ENCODE measurements around the gene TMEM39A.

The TMEM39A gene

GRCh38 chr3:119433613-119434325 lies 29.6 kb downstream of the TMEM39A start:
- POLR2A ChIA-PET, result no interaction called here
- Histone ChIP-seq H3K4me3 (ENCODE audit: low read depth, low read length) (no peak overlapping the region), H3K27ac (ENCODE audit: extremely low read depth, low read depth, low read length) (no peak overlapping the region), H3K4me1 (ENCODE audit: control insufficient read depth, insufficient read depth, low read length) (no peaks in the 10 kb centered on the region), H3K9me3 (ENCODE audit: control insufficient read depth, insufficient read depth, low read depth, low read length) (no peaks in the 10 kb centered on the region; the same call in 1 of the 2 replicates), H3K36me3 (ENCODE audit: control insufficient read depth in 2 of 2, insufficient read depth in 1 of 2, low read length in 2 of 2) (peaks cover 20 to 94% of the 10 kb centered on the region in 2 experiments; a peak in 2 of 3 replicates)
- CTCF ChIA-PET, result interaction anchor here (0.7 to 1.0 kb wide), 2 partner anchors 10 to 194 kb away, joined by 3 to 4 read pairs; no protein-coding TSS in a partner anchor
- TF ChIP-seq ZNF202 (tag by site-specific recombination; IDR thresholded peaks at IDR 0.05; ENCODE audit: borderline replicate concordance) (no peak), ZNF37A (tag by site-specific recombination; IDR thresholded peaks at IDR 0.05) (no peak), SALL2 (tag by site-specific recombination; IDR thresholded peaks at IDR 0.05; ENCODE audit: borderline replicate concordance) (no peak), ZNF391 (tag by site-specific recombination; IDR thresholded peaks at IDR 0.05; ENCODE audit: borderline replicate concordance, low read depth) (no peak), ZNF626 (tag by site-specific recombination; IDR thresholded peaks at IDR 0.05) (no peak), ZNF121 (tag by site-specific recombination; IDR thresholded peaks at IDR 0.05) (no peak)
- TF ChIP-seq, protein P1, sequence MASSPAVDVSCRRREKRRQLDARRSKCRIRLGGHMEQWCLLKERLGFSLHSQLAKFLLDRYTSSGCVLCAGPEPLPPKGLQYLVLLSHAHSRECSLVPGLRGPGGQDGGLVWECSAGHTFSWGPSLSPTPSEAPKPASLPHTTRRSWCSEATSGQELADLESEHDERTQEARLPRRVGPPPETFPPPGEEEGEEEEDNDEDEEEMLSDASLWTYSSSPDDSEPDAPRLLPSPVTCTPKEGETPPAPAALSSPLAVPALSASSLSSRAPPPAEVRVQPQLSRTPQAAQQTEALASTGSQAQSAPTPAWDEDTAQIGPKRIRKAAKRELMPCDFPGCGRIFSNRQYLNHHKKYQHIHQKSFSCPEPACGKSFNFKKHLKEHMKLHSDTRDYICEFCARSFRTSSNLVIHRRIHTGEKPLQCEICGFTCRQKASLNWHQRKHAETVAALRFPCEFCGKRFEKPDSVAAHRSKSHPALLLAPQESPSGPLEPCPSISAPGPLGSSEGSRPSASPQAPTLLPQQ (tag by site-specific recombination; IDR thresholded peaks at IDR 0.05), result no peak

DNA sequence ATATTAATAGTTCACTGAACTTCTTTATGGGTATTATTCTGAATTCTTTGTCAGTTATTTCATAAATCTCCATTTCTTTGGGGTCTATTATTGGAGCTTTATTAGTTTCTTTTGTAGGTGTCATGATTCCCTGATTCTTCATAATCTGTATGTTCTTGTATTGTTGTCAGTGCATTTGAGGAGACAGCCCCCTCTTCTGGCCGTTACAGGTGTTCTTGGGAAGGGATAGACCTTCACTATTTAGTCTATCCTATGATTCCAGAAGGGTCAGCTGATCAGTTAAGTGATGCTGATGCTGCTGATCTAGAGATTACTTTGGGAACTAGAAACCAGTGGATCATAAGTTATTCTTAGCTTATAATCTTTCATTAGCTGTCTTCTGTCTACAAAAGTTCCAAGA lies 34.9 kb downstream of the TMEM39A start:
- no peaks in the 10 kb centered on the region; the same call in none of the 2 replicates for H3K9me3 ChIP-seq (ENCODE audit: control insufficient read depth, insufficient read depth, low read depth, low read length)
- CTCF ChIA-PET, result interaction anchor here (0.6 to 1.3 kb wide), 3 partner anchors 80 to 246 kb away, joined by 3 to 5 read pairs (median 4); no protein-coding TSS in a partner anchor
- peaks cover 13 to 47% of the 10 kb centered on the region in 2 experiments; a peak in 2 of 3 replicates for H3K36me3 ChIP-seq (ENCODE audit: control insufficient read depth in 2 of 2, insufficient read depth in 1 of 2, low read length in 2 of 2)
- H3K4me3 ChIP-seq (ENCODE audit: low read depth, low read length), result no peak overlapping the region
- H3K27ac ChIP-seq (ENCODE audit: extremely low read depth, low read depth, low read length), result no peak overlapping the region
- H3K4me1 ChIP-seq (ENCODE audit: control insufficient read depth, insufficient read depth, low read length), result no peaks in the 10 kb centered on the region
- POLR2A ChIA-PET, result no interaction called here
- TF ChIP-seq SP3 (tag by site-specific recombination; IDR thresholded peaks at IDR 0.05) (no peak), ZNF138 (tag by site-specific recombination; IDR thresholded peaks at IDR 0.05; ENCODE audit: borderline replicate concordance) (no peak), ZNF26 (tag by site-specific recombination; IDR thresholded peaks at IDR 0.05) (no peak), ZSCAN16 (tag by site-specific recombination; IDR thresholded peaks at IDR 0.05) (no peak), ZNF600 (tag by site-specific recombination; IDR thresholded peaks at IDR 0.05) (no peak), ZNF510 (tag by site-specific recombination; IDR thresholded peaks at IDR 0.05; ENCODE audit: insufficient replicate concordance) (no peak), ZNF501 (tag by site-specific recombination; IDR thresholded peaks at IDR 0.05) (no peak), ZNF670 (tag by site-specific recombination; IDR thresholded peaks at IDR 0.05; ENCODE audit: low read depth) (no peak), ZNF404 (tag by site-specific recombination; IDR thresholded peaks at IDR 0.05) (no peak), ZNF623 (tag by site-specific recombination; IDR thresholded peaks at IDR 0.05) (no peak), ZNF2 (tag by site-specific recombination; IDR thresholded peaks at IDR 0.05) (no peak), ZNF23 (tag by site-specific recombination; IDR thresholded peaks at IDR 0.05; ENCODE audit: borderline replicate concordance) (no peak), KLF10 (tag by site-specific recombination; IDR thresholded peaks at IDR 0.05) (no peak), PBX3 (CRISPR knock-in tag; IDR thresholded peaks at IDR 0.05) (no peak), ZNF174 (tag by site-specific recombination; IDR thresholded peaks at IDR 0.05) (no peak), ZEB2 (tag by site-specific recombination; IDR thresholded peaks at IDR 0.05) (no peak), ZNF426 (tag by site-specific recombination; IDR thresholded peaks at IDR 0.05) (no peak), ZNF48 (tag by site-specific recombination; IDR thresholded peaks at IDR 0.05) (no peak)
- TF ChIP-seq, protein P2, sequence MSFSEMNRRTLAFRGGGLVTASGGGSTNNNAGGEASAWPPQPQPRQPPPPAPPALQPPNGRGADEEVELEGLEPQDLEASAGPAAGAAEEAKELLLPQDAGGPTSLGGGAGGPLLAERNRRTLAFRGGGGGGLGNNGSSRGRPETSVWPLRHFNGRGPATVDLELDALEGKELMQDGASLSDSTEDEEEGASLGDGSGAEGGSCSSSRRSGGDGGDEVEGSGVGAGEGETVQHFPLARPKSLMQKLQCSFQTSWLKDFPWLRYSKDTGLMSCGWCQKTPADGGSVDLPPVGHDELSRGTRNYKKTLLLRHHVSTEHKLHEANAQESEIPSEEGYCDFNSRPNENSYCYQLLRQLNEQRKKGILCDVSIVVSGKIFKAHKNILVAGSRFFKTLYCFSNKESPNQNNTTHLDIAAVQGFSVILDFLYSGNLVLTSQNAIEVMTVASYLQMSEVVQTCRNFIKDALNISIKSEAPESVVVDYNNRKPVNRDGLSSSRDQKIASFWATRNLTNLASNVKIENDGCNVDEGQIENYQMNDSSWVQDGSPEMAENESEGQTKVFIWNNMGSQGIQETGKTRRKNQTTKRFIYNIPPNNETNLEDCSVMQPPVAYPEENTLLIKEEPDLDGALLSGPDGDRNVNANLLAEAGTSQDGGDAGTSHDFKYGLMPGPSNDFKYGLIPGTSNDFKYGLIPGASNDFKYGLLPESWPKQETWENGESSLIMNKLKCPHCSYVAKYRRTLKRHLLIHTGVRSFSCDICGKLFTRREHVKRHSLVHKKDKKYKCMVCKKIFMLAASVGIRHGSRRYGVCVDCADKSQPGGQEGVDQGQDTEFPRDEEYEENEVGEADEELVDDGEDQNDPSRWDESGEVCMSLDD (tag by site-specific recombination; IDR thresholded peaks at IDR 0.05), result no peak
